Measurements from ENCODE around the gene EFCAB9.

EFCAB9 gene

GRCh38 chr5:172166030-172166826 is 27.7 kb upstream of the EFCAB9 start:
- DNase-seq (ENCODE audit: low read depth) = no peak

DNA sequence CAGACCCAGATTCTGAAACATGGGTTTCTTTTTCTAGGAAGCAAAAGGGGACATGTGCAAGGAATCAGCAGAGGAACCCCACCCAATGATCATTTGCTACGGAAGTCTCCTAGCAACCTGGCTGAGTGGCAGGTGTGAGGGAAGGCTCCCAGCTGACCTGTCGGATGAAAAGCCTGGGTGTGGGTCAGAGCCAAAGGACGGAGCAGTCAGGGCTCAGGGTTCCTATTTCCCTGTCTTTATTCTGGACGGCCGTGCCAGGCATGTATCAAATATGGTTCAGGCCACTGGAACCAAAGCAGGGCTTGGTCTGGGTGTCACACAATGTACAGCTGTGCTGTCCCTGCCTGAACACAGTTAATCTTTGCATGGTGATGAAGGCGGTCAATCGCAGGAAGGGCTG is 26.1 kb upstream of the EFCAB9 start:
- DNase-seq (ENCODE audit: low read depth) = no peak

DNA sequence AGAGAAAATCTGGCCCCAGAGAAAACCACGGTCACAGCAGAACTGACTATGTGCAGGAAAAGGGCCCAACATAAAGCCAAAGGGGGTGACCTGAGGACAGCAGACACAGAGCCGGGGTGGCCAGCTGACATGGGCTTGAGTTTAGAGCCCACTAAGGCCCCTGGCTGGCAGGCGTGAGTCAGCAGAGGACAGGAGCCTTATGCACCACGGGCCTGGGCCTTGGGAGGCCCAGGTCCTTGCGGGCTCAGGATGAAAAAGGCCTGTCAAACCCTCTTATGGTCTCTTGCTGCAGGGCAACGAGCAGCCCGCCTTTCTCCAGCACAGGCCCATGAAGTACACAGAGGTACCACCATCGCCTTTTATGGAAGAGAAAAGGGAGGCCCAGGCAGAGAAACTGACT is 25.7 kb upstream of the EFCAB9 start:
- DNase-seq (ENCODE audit: low read depth) = no peak

- DNase-seq (ENCODE audit: low read depth) = no peak
These were observed 24.8 kb upstream of the EFCAB9 start for GRCh38 chr5:172169216-172169615.

- DNase-seq (ENCODE audit: low read depth) = no peak
These were observed 23.7 kb upstream of the EFCAB9 start for GRCh38 chr5:172170251-172170701.

GRCh38 chr5:172171118-172171517 is 22.9 kb upstream of the EFCAB9 start:
- DNase-seq (ENCODE audit: low read depth) = no peak

- no peak for DNase-seq (ENCODE audit: low read depth)
These were observed 20.9 kb upstream of the EFCAB9 start for GRCh38 chr5:172172912-172173563.

GRCh38 chr5:172173564-172174153 is 20.3 kb upstream of the EFCAB9 start:
- DNase-seq (ENCODE audit: low read depth) = peak; percentile 90

DNA sequence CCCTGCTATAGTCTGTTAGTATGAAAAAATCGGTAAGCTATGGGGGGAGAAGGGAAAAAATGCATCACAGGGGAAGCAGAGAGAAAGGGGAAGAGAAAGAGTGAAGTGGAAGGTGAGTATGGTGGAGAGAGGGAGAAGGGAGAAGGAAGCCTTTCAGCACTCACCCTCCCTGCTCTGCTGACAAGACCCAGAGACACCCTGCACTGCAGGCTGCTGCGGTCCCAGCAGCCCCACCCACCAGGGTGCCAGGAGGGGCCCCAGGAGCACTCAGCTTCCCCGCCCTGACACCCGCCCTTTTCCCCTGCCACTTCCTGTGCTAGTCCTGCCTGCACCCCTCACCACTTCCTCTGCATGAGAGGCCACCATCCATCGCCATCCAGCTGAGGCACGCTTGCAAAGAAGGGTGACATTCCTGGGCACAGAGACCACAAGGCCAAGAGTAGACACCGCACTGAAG is 18.7 kb upstream of the EFCAB9 start:
- no peak for DNase-seq (ENCODE audit: low read depth)

- DNase-seq (ENCODE audit: low read depth) = no peak
These were observed 16.8 kb upstream of the EFCAB9 start for GRCh38 chr5:172177176-172177575.

DNA sequence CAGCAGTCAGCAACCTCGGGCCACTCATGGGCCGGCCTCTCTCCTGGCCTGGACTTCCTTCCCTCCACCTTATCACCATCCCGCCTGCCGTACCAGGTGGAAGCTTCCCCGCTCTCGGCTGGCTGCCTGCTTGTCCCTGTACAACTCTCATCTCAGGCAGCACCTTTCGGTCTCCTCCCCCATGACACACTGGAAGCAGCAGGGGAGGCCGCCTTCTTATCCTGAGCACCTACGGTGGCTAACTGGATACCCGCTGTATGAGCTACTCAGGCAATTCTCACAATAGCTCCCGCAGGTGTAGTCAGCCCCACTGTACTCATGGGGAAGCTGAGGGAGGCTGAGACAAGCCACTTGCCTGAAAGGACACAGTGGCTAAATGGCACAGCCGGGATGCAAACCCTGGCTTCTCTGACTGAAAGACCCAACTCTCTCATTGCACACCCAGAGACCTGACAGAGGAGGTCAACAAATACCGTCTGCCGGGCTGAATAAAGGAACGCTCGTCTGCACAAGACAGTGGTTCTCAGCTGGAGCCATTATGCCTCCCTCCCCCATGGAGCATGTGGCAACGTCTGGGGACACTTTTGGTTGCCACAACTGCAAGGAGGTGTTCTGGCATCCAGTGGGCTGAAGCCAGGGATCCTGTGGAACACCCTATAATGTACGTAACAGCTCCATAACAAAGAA is 15.5 kb upstream of the EFCAB9 start:
- DNase-seq (ENCODE audit: low read depth) = peak; percentile 59

DNA sequence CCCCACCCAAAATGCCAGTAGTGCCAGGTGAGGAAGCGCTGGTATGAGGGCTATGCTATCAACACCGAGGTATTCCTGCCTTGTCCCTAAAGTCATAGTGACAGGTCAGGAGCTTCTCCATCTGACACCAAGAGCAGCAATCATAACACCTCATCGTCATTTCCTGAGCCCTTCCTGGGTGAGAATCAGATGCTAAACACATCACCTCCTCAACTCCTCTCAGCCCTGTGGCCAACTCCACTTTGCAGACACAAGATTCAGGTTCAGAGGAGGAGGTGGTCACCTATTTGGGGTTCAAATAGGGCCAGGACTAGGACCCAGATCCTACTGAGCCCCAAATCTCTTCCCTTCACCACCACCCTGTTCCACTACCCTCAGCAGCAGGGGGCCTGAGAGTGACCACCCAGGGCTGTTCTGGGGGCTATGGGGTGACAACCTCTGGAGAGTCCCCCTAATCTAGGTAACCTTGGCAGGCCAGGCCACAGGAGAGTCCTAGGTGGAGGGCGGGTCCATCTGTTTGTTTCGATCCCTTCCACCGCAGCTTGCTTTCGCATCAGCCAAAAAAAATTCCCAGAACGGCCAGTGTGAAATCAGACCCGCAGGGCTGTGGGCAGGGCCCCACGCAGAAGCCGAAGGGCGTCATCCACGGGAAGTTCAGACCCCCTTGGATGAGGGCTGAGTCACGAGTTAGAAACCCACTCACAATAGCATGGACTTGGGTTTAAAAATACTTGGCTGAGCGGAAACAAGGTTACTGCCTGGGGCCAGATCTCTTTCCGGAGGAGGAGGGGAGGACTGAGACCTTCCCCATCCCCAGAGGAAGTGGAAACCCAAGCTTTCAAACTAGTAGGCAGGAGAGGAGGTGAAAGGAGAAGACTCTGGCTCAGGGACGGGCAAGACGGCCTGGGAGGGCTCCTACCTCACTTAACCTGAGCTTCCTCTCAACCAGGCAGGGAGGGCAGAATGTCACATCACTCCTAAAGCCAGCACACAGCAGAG is 14.7 kb upstream of the EFCAB9 start:
- peak; percentile 60 for DNase-seq (ENCODE audit: low read depth)

DNA sequence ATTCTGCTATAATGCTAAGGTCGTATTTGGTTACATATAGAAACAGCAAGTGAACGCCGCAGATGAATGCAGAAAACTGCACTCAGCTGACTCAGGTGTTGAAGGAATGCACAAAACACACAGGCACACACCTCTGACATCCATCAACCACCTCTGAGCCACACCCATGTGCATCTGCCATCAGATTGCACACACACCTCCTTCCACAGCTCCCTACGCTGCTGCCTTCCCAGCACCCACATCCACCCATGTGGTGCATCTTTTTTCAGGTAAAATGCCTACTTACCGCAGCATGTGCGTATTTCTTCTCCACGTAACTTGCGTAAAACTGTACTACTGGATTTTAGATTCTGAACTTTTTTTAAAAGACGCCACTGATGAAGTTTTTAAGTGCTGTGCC is 13.0 kb upstream of the EFCAB9 start:
- no peak for DNase-seq (ENCODE audit: low read depth)

- no peak for DNase-seq (ENCODE audit: low read depth)
These were observed 11.7 kb upstream of the EFCAB9 start for GRCh38 chr5:172182291-172182690.

- DNase-seq (ENCODE audit: low read depth) = no peak
These were observed 10.1 kb upstream of the EFCAB9 start for GRCh38 chr5:172183881-172184280.

GRCh38 chr5:172185096-172185461 is 8.9 kb upstream of the EFCAB9 start:
- DNase-seq (ENCODE audit: low read depth) = no peak

DNA sequence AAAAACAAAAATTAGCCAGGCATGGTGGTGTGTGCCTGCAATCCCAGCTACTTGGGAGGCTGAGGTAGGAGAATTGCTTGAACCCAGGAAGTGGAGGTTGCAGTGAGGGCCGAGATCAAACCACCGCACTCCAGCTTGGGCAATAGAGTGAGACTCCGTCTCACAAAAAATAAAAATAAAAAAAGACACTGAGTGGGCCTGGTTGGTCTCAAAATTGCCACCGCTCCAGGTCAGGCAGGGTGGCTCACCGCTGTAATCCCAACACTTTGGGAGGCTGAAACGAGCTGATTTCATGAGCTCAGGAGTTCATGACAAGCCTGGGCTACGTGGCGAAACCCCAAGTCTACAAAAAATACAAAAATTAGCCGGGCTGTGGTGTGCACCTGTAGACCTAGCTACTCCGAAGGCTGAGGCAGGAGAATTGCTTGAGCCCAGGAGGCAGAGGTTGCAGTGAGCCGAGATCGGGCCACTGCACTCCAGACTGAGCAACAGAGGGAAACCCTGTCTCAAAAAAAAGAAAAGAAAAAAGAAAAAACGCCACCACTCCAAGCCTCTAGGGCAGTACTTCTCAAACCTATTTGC is 7.8 kb upstream of the EFCAB9 start:
- DNase-seq (ENCODE audit: low read depth) = no peak

- peak; percentile 53 for DNase-seq (ENCODE audit: low read depth)
These were observed 6.6 kb upstream of the EFCAB9 start for GRCh38 chr5:172187118-172188032.

- peak; percentile 82 for DNase-seq (ENCODE audit: low read depth)
These were observed 5.7 kb upstream of the EFCAB9 start, which contains the start of gene STK10 for GRCh38 chr5:172188033-172188892. Gene STK10, minus strand, starts transcription at chr5:172188224. Its CDS starts 182 bp downstream, at chr5:172188042.
